Measurements from ENCODE around the gene CNGB1.

CNGB1 gene

DNA sequence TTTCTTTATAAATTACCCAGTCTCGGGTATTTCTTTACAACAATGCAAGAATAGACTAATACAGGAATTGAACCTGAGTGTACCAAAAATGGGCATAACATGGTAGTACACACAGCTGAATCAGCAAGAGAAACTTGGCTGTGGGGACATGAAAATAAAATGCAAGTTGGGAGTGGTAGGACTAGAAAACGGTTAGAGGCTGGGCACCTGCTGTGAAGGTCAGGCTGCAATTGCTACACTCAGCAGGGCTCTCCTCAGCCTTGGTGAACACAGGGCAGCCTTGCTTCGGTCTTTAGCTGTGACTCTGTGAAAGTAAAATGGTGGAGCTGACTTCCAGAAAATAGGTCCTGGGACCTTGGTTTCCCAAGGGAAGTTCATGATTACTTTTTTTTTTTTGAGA lies 45.6 kb downstream of the CNGB1 start:
- TF ChIP-seq, protein P1, sequence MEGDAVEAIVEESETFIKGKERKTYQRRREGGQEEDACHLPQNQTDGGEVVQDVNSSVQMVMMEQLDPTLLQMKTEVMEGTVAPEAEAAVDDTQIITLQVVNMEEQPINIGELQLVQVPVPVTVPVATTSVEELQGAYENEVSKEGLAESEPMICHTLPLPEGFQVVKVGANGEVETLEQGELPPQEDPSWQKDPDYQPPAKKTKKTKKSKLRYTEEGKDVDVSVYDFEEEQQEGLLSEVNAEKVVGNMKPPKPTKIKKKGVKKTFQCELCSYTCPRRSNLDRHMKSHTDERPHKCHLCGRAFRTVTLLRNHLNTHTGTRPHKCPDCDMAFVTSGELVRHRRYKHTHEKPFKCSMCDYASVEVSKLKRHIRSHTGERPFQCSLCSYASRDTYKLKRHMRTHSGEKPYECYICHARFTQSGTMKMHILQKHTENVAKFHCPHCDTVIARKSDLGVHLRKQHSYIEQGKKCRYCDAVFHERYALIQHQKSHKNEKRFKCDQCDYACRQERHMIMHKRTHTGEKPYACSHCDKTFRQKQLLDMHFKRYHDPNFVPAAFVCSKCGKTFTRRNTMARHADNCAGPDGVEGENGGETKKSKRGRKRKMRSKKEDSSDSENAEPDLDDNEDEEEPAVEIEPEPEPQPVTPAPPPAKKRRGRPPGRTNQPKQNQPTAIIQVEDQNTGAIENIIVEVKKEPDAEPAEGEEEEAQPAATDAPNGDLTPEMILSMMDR (IDR thresholded peaks at IDR 0.05; ENCODE audit: extremely low read depth, missing control alignments): no peak
- no peak for DNase-seq (ENCODE audit: low spot score)

DNA sequence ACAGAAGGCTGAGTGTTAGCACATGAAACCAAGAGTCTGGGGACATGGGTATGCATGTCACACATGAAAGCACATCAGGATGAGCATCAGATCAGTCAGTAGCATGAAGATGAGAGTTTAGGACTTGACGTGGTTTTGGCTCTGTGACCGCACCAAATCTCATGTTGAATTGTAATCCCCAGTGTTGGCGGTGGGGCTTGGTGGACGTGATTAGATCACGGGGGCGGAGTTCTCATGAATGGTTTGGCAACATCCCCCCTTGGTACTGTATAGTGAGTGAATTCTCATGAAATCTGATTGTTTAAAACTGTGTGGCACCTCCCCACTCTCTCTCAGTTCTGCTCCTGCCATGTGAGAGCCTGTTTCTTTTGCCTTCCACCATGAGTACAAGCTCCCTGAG lies 46.4 kb downstream of the CNGB1 start:
- DNase-seq (ENCODE audit: low spot score): no peak
- TF ChIP-seq, protein P1 (IDR thresholded peaks at IDR 0.05; ENCODE audit: extremely low read depth, missing control alignments): no peak

DNA sequence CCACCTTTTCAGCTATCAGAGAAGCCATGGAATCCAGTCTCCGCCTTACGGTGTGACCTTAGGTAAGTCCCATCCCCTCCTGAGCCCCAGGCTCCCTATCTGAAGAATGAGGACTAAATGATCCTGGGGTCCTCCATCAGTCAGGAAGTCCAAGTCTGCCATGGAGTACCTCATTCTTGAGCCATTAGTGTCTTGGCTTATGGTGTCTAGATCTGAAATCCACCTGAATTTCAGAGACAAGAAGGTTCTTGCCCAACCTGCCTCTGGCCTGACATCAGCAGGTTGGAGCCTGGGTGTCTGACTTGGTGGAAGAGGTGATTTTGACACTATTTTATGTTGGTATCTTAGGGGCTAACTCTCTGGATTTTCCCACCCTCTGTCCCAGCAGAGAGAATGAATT lies 47.1 kb downstream of the CNGB1 start:
- no peak for DNase-seq (ENCODE audit: low spot score)
- TF ChIP-seq, protein P1 (IDR thresholded peaks at IDR 0.05; ENCODE audit: extremely low read depth, missing control alignments): no peak

DNA sequence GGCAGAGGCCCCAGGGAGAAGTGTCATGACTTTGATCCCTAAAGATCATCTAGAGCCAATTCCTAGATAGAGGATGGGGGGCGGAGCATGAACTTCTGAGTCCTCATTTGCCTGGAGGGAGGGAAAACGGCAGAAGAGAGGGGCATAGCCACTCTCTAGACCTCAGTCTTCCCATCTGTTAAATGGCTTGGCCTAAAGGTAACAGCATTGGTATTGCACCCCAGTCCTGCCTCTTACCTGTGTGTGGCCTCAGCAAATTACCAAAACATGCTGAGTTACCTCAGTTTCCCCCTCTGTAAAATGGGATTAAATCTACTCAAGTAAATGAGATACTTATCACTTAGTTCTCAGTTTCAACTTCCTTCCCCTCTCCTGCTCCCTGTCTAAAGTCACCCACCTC lies 47.5 kb downstream of the CNGB1 start:
- TF ChIP-seq, protein P1 (IDR thresholded peaks at IDR 0.05; ENCODE audit: extremely low read depth, missing control alignments): no peak
- no peak for DNase-seq (ENCODE audit: low spot score)

DNA sequence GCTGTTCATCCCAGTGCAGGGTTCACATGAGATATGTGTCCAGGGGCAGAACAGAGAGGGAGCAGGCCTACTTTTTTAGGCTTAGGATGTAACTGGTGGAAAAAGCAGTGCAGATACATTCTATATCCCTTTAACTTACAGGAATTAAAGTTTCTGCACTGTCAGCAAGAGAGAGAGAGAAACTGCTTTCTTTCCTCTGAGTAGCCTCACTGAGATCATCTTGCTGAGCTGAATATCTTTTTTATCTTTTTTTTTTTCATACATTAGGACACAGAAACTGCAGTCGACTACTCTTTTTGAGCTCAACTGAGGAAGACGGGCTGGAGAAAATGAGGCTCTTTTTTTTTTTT lies 50.1 kb downstream of the CNGB1 start:
- TF ChIP-seq, protein P1 (IDR thresholded peaks at IDR 0.05; ENCODE audit: extremely low read depth, missing control alignments): no peak
- DNase-seq (ENCODE audit: low spot score): no peak

DNA sequence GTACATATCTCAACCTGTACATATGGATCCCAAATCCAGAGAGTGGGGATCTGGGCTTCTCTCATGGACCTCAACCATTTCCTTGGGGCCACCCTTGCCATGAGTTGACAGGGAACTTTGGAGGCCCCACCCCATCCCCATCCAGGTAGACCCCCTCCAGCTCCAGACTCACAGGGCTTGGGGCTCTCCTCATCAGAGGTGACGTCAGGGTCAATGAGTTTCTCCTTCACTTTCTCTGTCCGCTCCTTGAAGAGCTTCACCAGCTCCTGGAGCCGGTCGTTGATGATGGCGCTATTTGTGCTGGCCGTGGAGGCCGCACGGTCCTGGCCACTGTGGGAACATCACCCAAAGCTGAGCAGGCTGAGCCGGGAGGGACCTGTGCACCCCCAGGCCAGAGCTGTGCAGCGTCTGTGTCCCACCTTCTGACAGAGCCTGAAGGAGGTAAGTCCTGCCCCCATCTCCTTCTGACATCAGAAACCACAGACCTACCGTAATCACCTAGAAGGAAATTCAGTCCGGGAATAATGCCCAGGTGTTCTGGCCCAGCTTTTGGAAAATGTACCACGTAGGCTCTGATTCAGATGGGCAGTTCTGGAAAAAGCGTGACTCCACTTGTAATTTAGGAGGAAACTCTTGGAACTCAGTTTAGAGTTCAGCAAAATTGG lies 50.6 kb downstream of the CNGB1 start:
- TF ChIP-seq, protein P1 (IDR thresholded peaks at IDR 0.05; ENCODE audit: extremely low read depth, missing control alignments): no peak
- DNase-seq (ENCODE audit: low spot score): no peak

DNA sequence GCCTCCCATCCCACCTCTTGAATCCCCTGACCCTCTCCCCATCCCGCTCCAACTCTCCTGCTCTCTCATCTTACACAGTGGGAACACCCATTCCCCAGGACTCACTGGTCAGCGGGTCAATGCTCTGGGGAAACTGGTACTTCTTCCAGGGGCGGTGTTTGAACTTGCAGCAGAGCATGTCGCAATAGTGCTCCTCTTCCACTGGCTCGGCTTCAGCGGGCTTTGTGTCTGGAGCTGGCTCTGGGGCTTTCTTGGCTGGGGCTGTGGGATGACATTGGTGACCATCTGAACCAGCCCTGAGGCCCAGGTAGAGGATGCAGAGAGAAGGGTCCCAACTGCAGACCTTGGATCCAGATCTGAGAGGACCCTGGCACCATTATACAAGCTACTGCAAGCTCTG lies 51.9 kb downstream of the CNGB1 start:
- no peak for DNase-seq (ENCODE audit: low spot score)
- TF ChIP-seq, protein P1 (IDR thresholded peaks at IDR 0.05; ENCODE audit: extremely low read depth, missing control alignments): no peak

Measured in GM20000 (cell line).